ENCODE measurements around the gene AKNA. TPM values are rescaled to one million over a fixed set of nuclear protein-coding genes. Genes with fewer than 3 reads are reported as not detected.

Gene AKNA
- total and polyA plus RNA-seq, 3 experiments from 2014 or later = 45.6 to 126 (median 126) TPM

GRCh38 chr9:114289571-114290481 is 98.0 kb downstream of the AKNA start:
- ChIA-PET CTCF (interaction anchor here (1.0 to 2.5 kb wide), 9 partner anchors 9 to 363 kb away, joined by 3 to 19 read pairs (median 4); partner anchors contain the start of gene COL27A1), POLR2A (no interaction called here)
- Mint-ChIP-seq H3K4me3 (no peak overlapping the region), H3K27me3 (peaks cover 2 to 5% of the 10 kb centered on the region in 2 donors), H3K27ac (no peak overlapping the region), H3K36me3 (no peaks in the 10 kb centered on the region), H3K9me3 (peaks cover 4 to 6% (median 4%) of the 10 kb centered on the region in 5 donors), H3K4me1 (peaks cover 0 to 3% (median 0%) of the 10 kb centered on the region in 3 donors)
- Histone ChIP-seq H3K36me3 (ENCODE audit: insufficient read depth, low read length) (no peaks in the 10 kb centered on the region), H3K4me1 (ENCODE audit: insufficient read depth, low read length) (no peaks in the 10 kb centered on the region), H3K4me3 (ENCODE audit: low read length) (no peak overlapping the region), H3K27me3 (ENCODE audit: insufficient read depth, low read length, poor library complexity, severe bottlenecking) (peaks cover 4% of the 10 kb centered on the region), H3K9me3 (ENCODE audit: low read length) (no peaks in the 10 kb centered on the region), H3K27ac (ENCODE audit: low read depth, low read length) (no peak overlapping the region)
- DNase-seq = peak in 1 of 5 donors; percentile 41

GRCh38 chr9:114289106-114289505 is 98.7 kb downstream of the AKNA start:
- POLR2A ChIA-PET = no interaction called here
- H3K36me3 ChIP-seq (ENCODE audit: insufficient read depth, low read length) = no peaks in the 10 kb centered on the region
- DNase-seq = peak in 1 of 5 donors; percentile 36
- Mint-ChIP-seq H3K27me3 (peaks cover 2 to 6% of the 10 kb centered on the region in 2 donors), H3K4me1 (peaks cover 0 to 3% (median 0%) of the 10 kb centered on the region in 3 donors), H3K27ac (no peak overlapping the region), H3K4me3 (no peak overlapping the region), H3K9me3 (no peaks in the 10 kb centered on the region), H3K36me3 (no peaks in the 10 kb centered on the region)
- H3K9me3 ChIP-seq (ENCODE audit: low read length) = no peaks in the 10 kb centered on the region
- H3K27ac ChIP-seq (ENCODE audit: low read depth, low read length) = no peak overlapping the region
- no peak overlapping the region for H3K4me3 ChIP-seq (ENCODE audit: low read length)
- no peaks in the 10 kb centered on the region for H3K4me1 ChIP-seq (ENCODE audit: insufficient read depth, low read length)
- CTCF ChIA-PET = interaction anchor here (0.8 to 2.3 kb wide), 2 partner anchors 207 to 220 kb away, joined by 3 to 7 read pairs; no protein-coding TSS in a partner anchor
- H3K27me3 ChIP-seq (ENCODE audit: insufficient read depth, low read length, poor library complexity, severe bottlenecking) = peaks cover 4% of the 10 kb centered on the region

DNA sequence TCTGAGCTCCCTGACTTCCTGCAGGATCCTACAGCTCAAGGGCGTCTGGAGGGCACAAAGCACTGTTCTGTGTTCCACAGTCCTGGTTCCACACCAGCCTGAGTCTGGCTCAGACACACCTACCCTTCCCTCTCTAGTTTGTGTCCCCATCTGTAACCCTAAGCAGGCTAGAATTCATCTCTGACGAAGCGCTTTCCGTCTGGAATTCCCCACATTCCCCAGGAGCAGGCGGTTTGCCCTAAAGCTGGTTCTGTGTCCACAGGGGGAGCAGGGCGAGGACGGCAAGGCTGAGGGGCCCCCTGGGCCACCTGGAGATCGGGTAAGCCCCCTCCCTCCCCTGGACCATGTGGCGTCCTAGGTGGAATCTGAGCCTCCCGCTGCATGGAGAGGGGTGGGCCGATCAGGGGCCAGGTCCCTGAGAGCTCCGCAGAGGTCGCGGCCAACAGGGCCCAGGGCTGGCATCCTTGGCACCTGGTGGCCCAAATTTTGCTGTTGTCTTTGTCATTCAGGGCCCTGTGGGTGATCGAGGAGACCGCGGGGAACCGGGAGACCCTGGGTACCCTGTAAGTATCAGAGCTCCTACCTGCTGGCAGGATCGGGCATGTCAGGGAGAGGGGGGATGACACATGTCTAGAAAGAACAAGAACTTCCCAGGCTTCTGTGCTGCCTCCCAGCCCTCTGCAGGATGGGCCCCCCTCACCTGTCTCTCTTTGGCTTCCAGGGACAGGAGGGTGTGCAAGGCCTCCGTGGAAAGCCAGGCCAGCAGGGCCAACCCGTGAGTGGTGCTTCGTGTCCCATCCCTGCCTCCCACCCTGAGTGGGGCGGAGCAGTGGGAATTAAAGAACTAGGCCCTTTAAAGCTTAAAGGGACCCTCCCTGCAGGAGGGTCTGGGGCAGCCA is 99.3 kb downstream of the AKNA start:
- Histone ChIP-seq H3K9me3 (ENCODE audit: low read length) (no peaks in the 10 kb centered on the region), H3K4me3 (ENCODE audit: low read length) (no peak overlapping the region), H3K27ac (ENCODE audit: low read depth, low read length) (no peak overlapping the region), H3K27me3 (ENCODE audit: insufficient read depth, low read length, poor library complexity, severe bottlenecking) (peaks cover 4% of the 10 kb centered on the region), H3K4me1 (ENCODE audit: insufficient read depth, low read length) (no peaks in the 10 kb centered on the region), H3K36me3 (ENCODE audit: insufficient read depth, low read length) (no peaks in the 10 kb centered on the region)
- POLR2A ChIA-PET = no interaction called here
- CTCF ChIA-PET = interaction anchor here (0.8 to 2.3 kb wide), 2 partner anchors 206 to 220 kb away, joined by 3 to 7 read pairs; no protein-coding TSS in a partner anchor
- Mint-ChIP-seq H3K9me3 (no peaks in the 10 kb centered on the region), H3K27me3 (peaks cover 2 to 8% of the 10 kb centered on the region in 2 donors), H3K36me3 (no peaks in the 10 kb centered on the region), H3K4me1 (peaks cover 0 to 3% (median 0%) of the 10 kb centered on the region in 3 donors), H3K4me3 (no peak overlapping the region), H3K27ac (peak overlapping the region in 1 of 8 donors; percentile 68)
- DNase-seq = peak in 1 of 5 donors; percentile 32

- H3K4me1 ChIP-seq (ENCODE audit: insufficient read depth, low read length) = no peaks in the 10 kb centered on the region
- peaks cover 4% of the 10 kb centered on the region for H3K27me3 ChIP-seq (ENCODE audit: insufficient read depth, low read length, poor library complexity, severe bottlenecking)
- H3K9me3 ChIP-seq (ENCODE audit: low read length) = no peaks in the 10 kb centered on the region
- H3K36me3 Mint-ChIP-seq = no peaks in the 10 kb centered on the region
- peaks cover 2 to 11% of the 10 kb centered on the region in 2 donors for H3K27me3 Mint-ChIP-seq
- no peaks in the 10 kb centered on the region for H3K9me3 Mint-ChIP-seq
- peak overlapping the region in 1 of 8 donors; percentile 68 for H3K27ac Mint-ChIP-seq
- no peaks in the 10 kb centered on the region for H3K36me3 ChIP-seq (ENCODE audit: insufficient read depth, low read length)
- no peak overlapping the region for H3K27ac ChIP-seq (ENCODE audit: low read depth, low read length)
- POLR2A ChIA-PET = no interaction called here
- peak in 1 of 5 donors; percentile 41 for DNase-seq
- CTCF ChIA-PET = interaction anchor here (2.3 kb wide), 1 partner anchor 205 kb away, joined by 7 read pairs; no protein-coding TSS in a partner anchor
- H3K4me1 Mint-ChIP-seq = peaks cover 0 to 6% (median 0%) of the 10 kb centered on the region in 3 donors
- H3K4me3 Mint-ChIP-seq = no peak overlapping the region
- no peak overlapping the region for H3K4me3 ChIP-seq (ENCODE audit: low read length)
Measured at GRCh38 chr9:114287763-114288192, 100.0 kb downstream of the AKNA start.

GRCh38 chr9:114287001-114287762 is 100.6 kb downstream of the AKNA start:
- no peaks in the 10 kb centered on the region for H3K9me3 ChIP-seq (ENCODE audit: low read length)
- DNase-seq = peak in 1 of 5 donors; percentile 35
- CTCF ChIA-PET = interaction anchor here (1.7 to 2.3 kb wide), 2 partner anchors 133 to 205 kb away, joined by 4 to 7 read pairs; no protein-coding TSS in a partner anchor
- no peak overlapping the region for H3K4me3 ChIP-seq (ENCODE audit: low read length)
- Mint-ChIP-seq H3K27me3 (peaks cover 0 to 11% of the 10 kb centered on the region in 2 donors), H3K36me3 (no peaks in the 10 kb centered on the region), H3K9me3 (no peaks in the 10 kb centered on the region), H3K4me1 (peaks cover 0 to 6% (median 0%) of the 10 kb centered on the region in 3 donors), H3K4me3 (no peak overlapping the region), H3K27ac (peak overlapping the region in 1 of 8 donors; percentile 50)
- H3K36me3 ChIP-seq (ENCODE audit: insufficient read depth, low read length) = no peaks in the 10 kb centered on the region
- H3K27me3 ChIP-seq (ENCODE audit: insufficient read depth, low read length, poor library complexity, severe bottlenecking) = peaks cover 4% of the 10 kb centered on the region
- H3K27ac ChIP-seq (ENCODE audit: low read depth, low read length) = no peak overlapping the region
- H3K4me1 ChIP-seq (ENCODE audit: insufficient read depth, low read length) = no peaks in the 10 kb centered on the region
- POLR2A ChIA-PET = no interaction called here

DNA sequence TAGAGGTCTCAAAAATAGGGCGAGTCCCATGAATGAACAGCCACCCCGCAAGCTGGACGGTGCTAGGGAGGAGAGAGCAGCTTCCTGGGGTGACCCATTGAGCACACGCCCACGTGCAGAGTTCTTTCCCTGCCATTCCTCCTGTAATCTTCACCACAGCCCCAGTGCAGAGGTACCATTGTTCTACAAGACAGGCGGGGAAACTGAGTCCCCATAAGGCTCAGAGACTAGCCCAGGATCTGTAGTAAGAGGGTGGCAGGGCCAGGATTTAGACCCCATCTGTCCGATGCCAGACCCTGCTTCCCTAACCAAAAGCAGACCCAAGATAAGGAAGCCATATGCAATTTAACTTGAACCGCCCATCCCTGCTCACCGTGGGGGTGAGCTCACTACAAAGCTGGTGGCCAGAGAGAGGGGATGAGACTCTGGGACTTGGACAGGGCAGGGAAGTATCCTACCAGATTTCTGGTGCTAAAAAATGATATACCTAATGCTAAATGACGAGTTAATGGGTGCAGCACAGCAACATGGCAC is 101.6 kb downstream of the AKNA start:
- Histone ChIP-seq H3K9me3 (ENCODE audit: low read length) (no peaks in the 10 kb centered on the region), H3K27me3 (ENCODE audit: insufficient read depth, low read length, poor library complexity, severe bottlenecking) (no peaks in the 10 kb centered on the region), H3K36me3 (ENCODE audit: insufficient read depth, low read length) (no peaks in the 10 kb centered on the region), H3K4me1 (ENCODE audit: insufficient read depth, low read length) (no peaks in the 10 kb centered on the region), H3K4me3 (ENCODE audit: low read length) (no peak overlapping the region), H3K27ac (ENCODE audit: low read depth, low read length) (no peak overlapping the region)
- DNase-seq = peak in 1 of 5 donors; percentile 3
- peaks cover 0 to 11% of the 10 kb centered on the region in 2 donors for H3K27me3 Mint-ChIP-seq
- H3K36me3 Mint-ChIP-seq = peaks cover 0 to 1% (median 0%) of the 10 kb centered on the region in 3 donors
- POLR2A ChIA-PET = no interaction called here
- H3K4me3 Mint-ChIP-seq = no peak overlapping the region
- H3K4me1 Mint-ChIP-seq = peaks cover 0 to 6% (median 0%) of the 10 kb centered on the region in 3 donors
- H3K27ac Mint-ChIP-seq = no peak overlapping the region
- CTCF ChIA-PET = interaction anchor here (1.7 kb wide), 1 partner anchor 132 kb away, joined by 4 read pairs; no protein-coding TSS in a partner anchor
- H3K9me3 Mint-ChIP-seq = no peaks in the 10 kb centered on the region
